ENCODE results near the gene RBMS1.

DNA sequence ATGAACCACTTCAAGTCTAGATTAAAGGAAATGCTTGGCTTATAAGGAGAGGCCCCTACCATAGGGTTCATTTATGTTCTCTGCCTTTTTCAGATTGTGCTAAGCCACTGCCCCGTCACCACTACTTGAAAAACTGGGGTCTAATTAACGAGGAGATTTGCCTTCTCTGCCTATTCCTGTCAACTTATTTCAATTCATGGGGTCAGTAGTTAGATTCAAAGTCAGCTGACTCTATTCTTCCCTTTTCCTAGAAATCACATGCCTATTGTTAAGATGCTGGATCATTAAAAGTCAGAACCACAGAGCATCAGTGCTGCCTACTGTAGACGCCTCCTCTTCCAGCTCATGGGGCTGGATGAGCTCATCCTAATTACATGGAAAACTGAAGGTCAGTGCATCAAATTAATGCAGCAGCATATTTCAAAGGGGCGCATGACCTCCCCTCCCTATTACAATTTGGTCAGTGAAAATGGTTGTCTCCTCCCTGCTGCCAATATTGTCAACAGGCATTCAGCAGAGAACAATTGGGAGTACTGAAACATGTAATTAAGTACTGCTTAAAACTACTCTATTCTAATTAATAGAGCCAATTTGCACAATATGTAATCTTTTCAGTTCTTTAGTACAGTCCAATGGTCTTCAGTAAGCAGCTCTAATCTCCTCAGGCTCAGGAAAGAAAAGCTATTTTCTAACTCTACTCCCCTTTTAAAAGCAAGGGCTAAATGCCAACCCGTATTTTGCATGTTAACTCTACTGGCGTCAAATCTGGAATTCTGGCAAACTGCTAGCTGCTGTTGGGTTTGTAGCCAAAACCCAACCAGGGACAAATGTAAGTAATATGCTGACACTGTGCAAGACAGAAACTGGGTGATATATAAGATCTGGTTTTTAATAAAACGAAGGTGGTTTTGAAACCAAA, 176.2 kb downstream of the RBMS1 start:
- TF ChIP-seq, protein P1, sequence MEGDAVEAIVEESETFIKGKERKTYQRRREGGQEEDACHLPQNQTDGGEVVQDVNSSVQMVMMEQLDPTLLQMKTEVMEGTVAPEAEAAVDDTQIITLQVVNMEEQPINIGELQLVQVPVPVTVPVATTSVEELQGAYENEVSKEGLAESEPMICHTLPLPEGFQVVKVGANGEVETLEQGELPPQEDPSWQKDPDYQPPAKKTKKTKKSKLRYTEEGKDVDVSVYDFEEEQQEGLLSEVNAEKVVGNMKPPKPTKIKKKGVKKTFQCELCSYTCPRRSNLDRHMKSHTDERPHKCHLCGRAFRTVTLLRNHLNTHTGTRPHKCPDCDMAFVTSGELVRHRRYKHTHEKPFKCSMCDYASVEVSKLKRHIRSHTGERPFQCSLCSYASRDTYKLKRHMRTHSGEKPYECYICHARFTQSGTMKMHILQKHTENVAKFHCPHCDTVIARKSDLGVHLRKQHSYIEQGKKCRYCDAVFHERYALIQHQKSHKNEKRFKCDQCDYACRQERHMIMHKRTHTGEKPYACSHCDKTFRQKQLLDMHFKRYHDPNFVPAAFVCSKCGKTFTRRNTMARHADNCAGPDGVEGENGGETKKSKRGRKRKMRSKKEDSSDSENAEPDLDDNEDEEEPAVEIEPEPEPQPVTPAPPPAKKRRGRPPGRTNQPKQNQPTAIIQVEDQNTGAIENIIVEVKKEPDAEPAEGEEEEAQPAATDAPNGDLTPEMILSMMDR (IDR thresholded peaks at IDR 0.05), result no peak
- no peak for TF ChIP-seq POLR2A (IDR thresholded peaks at IDR 0.05)

Measured in lower leg skin (tissue), 3 donors.